H9 (cell line): ENCODE data around the gene ACBD6. TPM values are rescaled to one million over a fixed set of nuclear protein-coding genes. Genes with fewer than 3 reads are reported as not detected.

Experiments used
- DNase-seq: peaks from one replicate; pipeline ENCODE4 v3.0.0-alpha.2; 2017
- H2AFZ ChIP-seq: one replicate; pipeline ENCODE4 v1.6.1; 2013; ENCODE audit warnings: mild to moderate bottlenecking, low read length, control low read depth, moderate library complexity
- H2AK5ac ChIP-seq: 2 replicates; pipeline ENCODE4 v1.6.1; 2013; ENCODE audit warnings: low read length, control low read depth, mixed read lengths; ENCODE audit not compliant: insufficient read length
- H2BK120ac ChIP-seq: one replicate; pipeline ENCODE4 v1.6.1; 2013; ENCODE audit warnings: low read depth, mild to moderate bottlenecking, low read length, control low read depth, inconsistent platforms; ENCODE audit not compliant: poor library complexity, severe bottlenecking
- H2BK12ac ChIP-seq: 2 replicates; pipeline ENCODE4 v1.6.1; 2013; ENCODE audit warnings: low read length, control low read depth, mixed read lengths, low read depth; ENCODE audit not compliant: insufficient read length
- H2BK15ac ChIP-seq: 2 replicates; pipeline ENCODE4 v1.6.1; 2013; ENCODE audit warnings: low read depth, low read length, control low read depth
- H2BK20ac ChIP-seq: one replicate; pipeline ENCODE4 v1.6.1; 2013; ENCODE audit warnings: low read depth, mild to moderate bottlenecking, low read length, control low read depth, inconsistent platforms; ENCODE audit not compliant: poor library complexity, severe bottlenecking
- H2BK5ac ChIP-seq: 2 replicates; pipeline ENCODE4 v1.6.1; 2013; ENCODE audit warnings: low read length, control low read depth, mixed read lengths; ENCODE audit not compliant: insufficient read length
- H3K14ac ChIP-seq: 2 replicates; pipeline ENCODE4 v1.6.1; 2013; ENCODE audit warnings: low read length, control low read depth; ENCODE audit not compliant: insufficient read depth
- H3K18ac ChIP-seq: 2 replicates; pipeline ENCODE4 v1.6.1; 2013; ENCODE audit warnings: low read depth, mild to moderate bottlenecking, mixed read lengths, low read length, control low read depth; ENCODE audit not compliant: insufficient read length
- H3K23ac ChIP-seq: 2 replicates; pipeline ENCODE4 v1.6.1; 2013; ENCODE audit warnings: low read length, control low read depth, mixed read lengths, low read depth; ENCODE audit not compliant: insufficient read length
- H3K23me2 ChIP-seq: 2 replicates; pipeline ENCODE4 v1.6.1; 2013; ENCODE audit warnings: low read depth, mild to moderate bottlenecking, mixed read lengths, low read length, control low read depth; ENCODE audit not compliant: insufficient read length, poor library complexity, severe bottlenecking
- H3K27ac ChIP-seq: 2 replicates; pipeline ENCODE4 v1.5.1; 2013; ENCODE audit warnings: low read length, control low read depth, mixed read lengths, low read depth; ENCODE audit not compliant: insufficient read length
- H3K27me3 ChIP-seq: 2 replicates; pipeline ENCODE4 v1.6.1; 2013; ENCODE audit warnings: low read length, control low read depth, inconsistent platforms; ENCODE audit not compliant: insufficient read depth
- H3K4ac ChIP-seq: 2 replicates; pipeline ENCODE4 v1.6.1; 2013; ENCODE audit warnings: low read depth, mild to moderate bottlenecking, control low read depth, inconsistent platforms, low read length, moderate library complexity
- H3K4me1 ChIP-seq: 2 replicates; pipeline ENCODE4 v1.6.1; 2013; ENCODE audit warnings: low read length, control low read depth, inconsistent platforms; ENCODE audit not compliant: insufficient read depth
- H3K4me2 ChIP-seq: 2 replicates; pipeline ENCODE4 v1.6.1; 2013; ENCODE audit warnings: low read length, control low read depth, mixed read lengths; ENCODE audit not compliant: insufficient read length, insufficient read depth
- H3K56ac ChIP-seq: 2 replicates; pipeline ENCODE4 v1.6.1; 2013; ENCODE audit warnings: low read depth, mild to moderate bottlenecking, mixed read lengths, low read length, control low read depth; ENCODE audit not compliant: insufficient read length
- H3K79me1 ChIP-seq: 2 replicates; pipeline ENCODE4 v1.6.1; 2013; ENCODE audit warnings: low read depth, mild to moderate bottlenecking, moderate library complexity, low read length, control low read depth, inconsistent platforms; ENCODE audit not compliant: insufficient read depth, poor library complexity, severe bottlenecking
- H3K79me2 ChIP-seq: 2 replicates; pipeline ENCODE4 v1.6.1; 2013; ENCODE audit warnings: low read length, control low read depth, inconsistent platforms; ENCODE audit not compliant: insufficient read depth
- H3K9ac ChIP-seq: 2 replicates; pipeline ENCODE4 v1.6.1; 2013; ENCODE audit warnings: low read length, control low read depth, mixed read lengths; ENCODE audit not compliant: insufficient read length; ENCODE audit errors: extremely low read depth
- H3K9me3 ChIP-seq: one replicate; pipeline ENCODE4 v1.6.1; 2013; ENCODE audit warnings: low read depth, low read length, inconsistent platforms; ENCODE audit not compliant: control insufficient read depth
- H3T11ph ChIP-seq: one replicate; pipeline ENCODE4 v1.6.1; 2013; ENCODE audit warnings: mild to moderate bottlenecking, low read length, control low read depth, inconsistent platforms
- H4K20me1 ChIP-seq: one replicate; pipeline ENCODE4 v1.6.1; 2013; ENCODE audit not compliant: control insufficient read depth, insufficient read length, insufficient read depth
- H4K5ac ChIP-seq: 2 replicates; pipeline ENCODE4 v1.6.1; 2013; ENCODE audit warnings: low read depth, mild to moderate bottlenecking, mixed read lengths, low read length, control low read depth; ENCODE audit not compliant: insufficient read length
- H4K8ac ChIP-seq: replicated peaks from 2 replicates; pipeline ENCODE4 v1.6.1; 2013; ENCODE audit warnings: low read length, control low read depth, mixed read lengths, low read depth; ENCODE audit not compliant: insufficient read length
- H4K91ac ChIP-seq: 2 replicates; pipeline ENCODE4 v1.6.1; 2013; ENCODE audit warnings: low read depth, mild to moderate bottlenecking, moderate library complexity, mixed read lengths, low read length, control low read depth; ENCODE audit not compliant: insufficient read length
- H3K27ac Mint-ChIP-seq, 3 experiments: 2 replicates in 2 of 3; 3 replicates in 1 of 3; pipeline ENCODE4 v1.8.0; 2020 to 2021; ENCODE audit warnings: mixed read lengths in 3 of 3, mild to moderate bottlenecking in 1 of 3, moderate library complexity in 1 of 3
- H3K27me3 Mint-ChIP-seq: 2 replicates; pipeline ENCODE4 v1.8.0; 2021; ENCODE audit warnings: low read depth, mild to moderate bottlenecking, moderate library complexity, mixed read lengths
- H3K36me3 Mint-ChIP-seq, 3 experiments: 2 replicates in 2 of 3; 3 replicates in 1 of 3; pipeline ENCODE4 v1.8.0; 2020 to 2021; ENCODE audit warnings: low read depth in 3 of 3, mixed read lengths in 3 of 3; ENCODE audit not compliant: insufficient read depth in 1 of 3
- H3K4me1 Mint-ChIP-seq, 2 experiments: 2 replicates each; pipeline ENCODE4 v1.8.0; 2020; ENCODE audit warnings: mixed read lengths in 2 of 2
- H3K4me3 Mint-ChIP-seq, 2 experiments: 2 replicates in 1 of 2; 3 replicates in 1 of 2; pipeline ENCODE4 v1.8.0; 2020 to 2021; ENCODE audit warnings: mild to moderate bottlenecking in 2 of 2, mixed read lengths in 2 of 2, moderate library complexity in 1 of 2
- H3K9me3 Mint-ChIP-seq, 2 experiments: 2 replicates in 1 of 2; 3 replicates in 1 of 2; pipeline ENCODE4 v1.8.0; 2020; ENCODE audit warnings: mild to moderate bottlenecking in 2 of 2, mixed read lengths in 2 of 2, moderate library complexity in 1 of 2
- CTCF ChIP-seq: fragments of 200-600 bp; sonication (generic); conservative IDR thresholded peaks from 3 replicates; pipeline ENCODE4 v1.8.0; 2021; ENCODE audit warnings: antibody characterized with exemption, mild to moderate bottlenecking
- WGBS: extraction: QIAGEN DNeasy Blood & Tissue Kit; methylation state at CpG from one replicate; pipeline ENCODE4 v1.1.7; 2013; ENCODE audit warnings: missing lambda C conversion rate, low lambda C conversion rate, mixed read lengths; ENCODE audit not compliant: insufficient read length; ENCODE audit errors: extremely low coverage; 5-methylcytosine and 5-hydroxymethylcytosine counted together
- total RNA-seq: library from RNA; stranded (reverse); gene quantifications from 2 replicates; pipeline ENCODE4 v1.2.1, GENCODE V29; 2021

The ACBD6 gene
- total RNA-seq, 1 experiment from 2014 or later: 51.4 TPM

- H3K27ac Mint-ChIP-seq: no peak overlapping the region
- no peak overlapping the region for H3K14ac ChIP-seq
- no peaks in the 10 kb centered on the region for H3K79me1 ChIP-seq
- no peaks in the 10 kb centered on the region for H3K9me3 Mint-ChIP-seq
- no peak overlapping the region for H4K8ac ChIP-seq
- H2BK15ac ChIP-seq: no peak overlapping the region
- H3K4me3 Mint-ChIP-seq: no peak overlapping the region
- no peaks in the 10 kb centered on the region; the same call in 1 of the 2 replicates for H3K4me1 ChIP-seq
- H3K27me3 ChIP-seq: no peaks in the 10 kb centered on the region
- H2AFZ ChIP-seq: no peak overlapping the region
- H3K27ac ChIP-seq: no peak overlapping the region
- H4K91ac ChIP-seq: no peak overlapping the region
- H2BK120ac ChIP-seq: no peak overlapping the region
- H3K9me3 ChIP-seq: no peaks in the 10 kb centered on the region
- H3K23ac ChIP-seq: no peak overlapping the region
- no peak overlapping the region for H3K18ac ChIP-seq
- no peak for TF ChIP-seq CTCF
- no peaks in the 10 kb centered on the region for H3K36me3 Mint-ChIP-seq
- no peak overlapping the region for H3K4ac ChIP-seq
- H3T11ph ChIP-seq: no peak overlapping the region
- no peaks in the 10 kb centered on the region for H4K20me1 ChIP-seq
- DNase-seq: no peak
- no peak overlapping the region for H3K4me2 ChIP-seq
- H2BK20ac ChIP-seq: no peak overlapping the region
- H3K79me2 ChIP-seq: no peaks in the 10 kb centered on the region
- H3K9ac ChIP-seq: no peak overlapping the region
- no peak overlapping the region for H3K56ac ChIP-seq
- no peak overlapping the region for H4K5ac ChIP-seq
- H2BK12ac ChIP-seq: no peak overlapping the region
- H3K23me2 ChIP-seq: no peaks in the 10 kb centered on the region
- H2BK5ac ChIP-seq: no peak overlapping the region
- WGBS: no CpG with 5 or more reads among the region's 7 CpGs
- no peak overlapping the region for H2AK5ac ChIP-seq
- peaks cover 2 to 5% of the 10 kb centered on the region in 2 experiments; a peak in 3 of 4 replicates for H3K4me1 Mint-ChIP-seq
- H3K27me3 Mint-ChIP-seq: no peaks in the 10 kb centered on the region; the same call in 1 of the 2 replicates
These were observed 46.4 kb upstream of the ACBD6 start for GRCh38 chr1:180548686-180549317.
